HG03432 (cell line): ENCODE measurements around the gene RUNX2.
A peak's percentile ranks its signal among the peaks of the same experiment; 100 is the strongest.

Experiments used
- ATAC-seq: cut with Tn5 transposase; IDR thresholded peaks from one replicate; pipeline ENCODE4 v1.9.1; 2021; ENCODE audit warnings: mild to moderate bottlenecking, moderate library complexity; ENCODE audit not compliant: unreplicated experiment

RUNX2 gene

GRCh38 chr6:45351076-45351475 lies 22.9 kb downstream of the RUNX2 start:
- no peak for ATAC-seq

GRCh38 chr6:45351667-45352066 lies 23.5 kb downstream of the RUNX2 start:
- no peak for ATAC-seq

GRCh38 chr6:45353654-45354053 lies 25.5 kb downstream of the RUNX2 start:
- ATAC-seq, result no peak

- ATAC-seq, result no peak
Measured at GRCh38 chr6:45364466-45364865, 36.3 kb downstream of the RUNX2 start.

- no peak for ATAC-seq
Measured at GRCh38 chr6:45365036-45365435, 36.9 kb downstream of the RUNX2 start.

- no peak for ATAC-seq
Measured at GRCh38 chr6:45366534-45366933, 38.4 kb downstream of the RUNX2 start.

GRCh38 chr6:45367999-45368398 lies 39.9 kb downstream of the RUNX2 start:
- no peak for ATAC-seq

GRCh38 chr6:45369870-45370269 lies 41.7 kb downstream of the RUNX2 start:
- ATAC-seq, result no peak

GRCh38 chr6:45371924-45372573 lies 43.9 kb downstream of the RUNX2 start:
- no peak for ATAC-seq

GRCh38 chr6:45375449-45375848 lies 47.3 kb downstream of the RUNX2 start:
- ATAC-seq, result no peak

GRCh38 chr6:45376310-45377042 lies 48.3 kb downstream of the RUNX2 start:
- ATAC-seq, result no peak

GRCh38 chr6:45377043-45377553 lies 49.0 kb downstream of the RUNX2 start:
- ATAC-seq, result peak; percentile 0

GRCh38 chr6:45377554-45378333 lies 49.6 kb downstream of the RUNX2 start, which contains the start of gene SUPT3H:
TSS of gene SUPT3H (minus strand) at chr6:45377934.
- peak; percentile 95 for ATAC-seq

- peak; percentile 32 for ATAC-seq
Measured at GRCh38 chr6:45378334-45378926, 50.3 kb downstream of the RUNX2 start.

GRCh38 chr6:45382391-45382790 lies 54.3 kb downstream of the RUNX2 start:
- ATAC-seq, result no peak

GRCh38 chr6:45386501-45386900 lies 58.4 kb downstream of the RUNX2 start:
- no peak for ATAC-seq

- ATAC-seq, result no peak
Measured at GRCh38 chr6:45387236-45387635, 59.1 kb downstream of the RUNX2 start.

GRCh38 chr6:45388328-45388727 lies 60.2 kb downstream of the RUNX2 start:
- no peak for ATAC-seq

GRCh38 chr6:45394586-45395095 lies 66.5 kb downstream of the RUNX2 start:
- no peak for ATAC-seq

- ATAC-seq, result no peak
Measured at GRCh38 chr6:45398075-45398813, 70.1 kb downstream of the RUNX2 start.
